ENCODE results near the gene DAG1. TPM values are rescaled to one million over a fixed set of nuclear protein-coding genes. Genes with fewer than 3 reads are reported as not detected.

The DAG1 gene
- total RNA-seq, 2 experiments from 2014 or later = 10.9 to 14.9 TPM

DNA sequence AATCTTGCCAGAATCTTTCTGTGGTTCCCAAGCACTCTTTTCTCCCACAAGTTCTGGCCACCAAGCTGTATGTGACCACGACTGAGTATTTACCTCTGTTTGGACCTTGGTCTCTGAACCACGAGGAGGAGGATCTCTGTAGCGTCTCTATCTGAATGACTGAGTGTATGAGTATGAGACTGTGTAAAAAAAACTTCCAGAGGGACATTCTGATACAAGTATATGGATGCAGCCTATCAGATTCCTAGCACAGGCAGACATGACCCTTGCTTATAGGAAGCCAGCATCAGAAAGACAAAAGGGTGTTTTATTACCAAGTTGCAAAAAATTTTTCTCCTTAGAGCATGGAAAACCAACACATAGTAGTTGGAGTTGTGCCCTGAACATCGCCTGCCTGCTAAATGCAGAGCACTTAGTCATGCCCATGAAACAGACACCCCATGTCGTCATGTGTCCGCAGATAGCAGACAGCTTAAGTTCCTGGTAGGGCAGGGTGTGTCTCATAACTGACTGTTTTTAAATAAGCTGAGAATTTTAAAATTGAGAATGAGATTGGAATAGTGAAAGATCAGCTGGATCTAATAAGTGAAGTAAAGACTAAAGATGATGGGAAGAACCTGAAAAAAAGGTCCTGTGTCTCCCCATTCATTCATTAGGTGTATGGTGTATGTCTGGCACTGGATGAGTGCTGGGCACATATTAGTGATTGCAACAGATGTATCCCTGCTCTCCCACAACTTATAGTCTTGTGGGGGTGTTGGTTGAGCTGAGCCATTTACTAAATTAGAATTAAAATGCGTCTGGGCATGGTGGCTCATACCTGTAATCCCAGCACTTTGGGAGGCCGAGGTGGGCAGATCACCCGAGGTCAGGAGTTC is 30.9 kb downstream of the DAG1 start:
- no TSS peak for BruUV-seq (replicated peaks)
- no peak overlapping the region for H3K4me3 ChIP-seq (ENCODE audit: low read depth, low read length, poor library complexity, severe bottlenecking)
- no peak overlapping the region for H3K27ac ChIP-seq (ENCODE audit: low read depth, low read length, poor library complexity, severe bottlenecking)
- ChIA-PET CTCF (ENCODE audit: unreplicated experiment) (no interaction called here), POLR2A (interaction anchor here (0.6 kb wide), 1 partner anchor 11 kb away, joined by 3 read pairs; no protein-coding TSS in a partner anchor)
- no peak overlapping the region for H3K4me2 ChIP-seq (ENCODE audit: low read length)
- TF ChIP-seq, protein P1, sequence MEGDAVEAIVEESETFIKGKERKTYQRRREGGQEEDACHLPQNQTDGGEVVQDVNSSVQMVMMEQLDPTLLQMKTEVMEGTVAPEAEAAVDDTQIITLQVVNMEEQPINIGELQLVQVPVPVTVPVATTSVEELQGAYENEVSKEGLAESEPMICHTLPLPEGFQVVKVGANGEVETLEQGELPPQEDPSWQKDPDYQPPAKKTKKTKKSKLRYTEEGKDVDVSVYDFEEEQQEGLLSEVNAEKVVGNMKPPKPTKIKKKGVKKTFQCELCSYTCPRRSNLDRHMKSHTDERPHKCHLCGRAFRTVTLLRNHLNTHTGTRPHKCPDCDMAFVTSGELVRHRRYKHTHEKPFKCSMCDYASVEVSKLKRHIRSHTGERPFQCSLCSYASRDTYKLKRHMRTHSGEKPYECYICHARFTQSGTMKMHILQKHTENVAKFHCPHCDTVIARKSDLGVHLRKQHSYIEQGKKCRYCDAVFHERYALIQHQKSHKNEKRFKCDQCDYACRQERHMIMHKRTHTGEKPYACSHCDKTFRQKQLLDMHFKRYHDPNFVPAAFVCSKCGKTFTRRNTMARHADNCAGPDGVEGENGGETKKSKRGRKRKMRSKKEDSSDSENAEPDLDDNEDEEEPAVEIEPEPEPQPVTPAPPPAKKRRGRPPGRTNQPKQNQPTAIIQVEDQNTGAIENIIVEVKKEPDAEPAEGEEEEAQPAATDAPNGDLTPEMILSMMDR (conservative IDR thresholded peaks at IDR 0.05; ENCODE audit: low read length) = no peak
- no peak for TF ChIP-seq EZH2phosphoT487 (IDR thresholded peaks at IDR 0.05; ENCODE audit: borderline replicate concordance, low read depth, low read length)
- H3K36me3 ChIP-seq (ENCODE audit: insufficient read depth, low read length) = peaks cover 6% of the 10 kb centered on the region; the same call in 1 of the 2 replicates
- no peaks in the 10 kb centered on the region for H3K79me2 ChIP-seq (ENCODE audit: insufficient read depth, low read depth, low read length)
- no peaks in the 10 kb centered on the region for H3K4me1 ChIP-seq (ENCODE audit: insufficient read depth, low read length, poor library complexity, severe bottlenecking)
- intact Hi-C loops (cut with micrococcal nuclease; ENCODE audit: unreplicated experiment) = no loop called here
- no peaks in the 10 kb centered on the region for H3K9me2 ChIP-seq (ENCODE audit: insufficient read depth, low read length)
- H2AFZ ChIP-seq (ENCODE audit: low read length) = no peak overlapping the region
- H4K20me1 ChIP-seq (ENCODE audit: insufficient read depth, low read length) = no peaks in the 10 kb centered on the region
- no peaks in the 10 kb centered on the region for H3K9me3 ChIP-seq (ENCODE audit: low read length)
- DNase-seq (ENCODE audit: low spot score) = no peak

DNA sequence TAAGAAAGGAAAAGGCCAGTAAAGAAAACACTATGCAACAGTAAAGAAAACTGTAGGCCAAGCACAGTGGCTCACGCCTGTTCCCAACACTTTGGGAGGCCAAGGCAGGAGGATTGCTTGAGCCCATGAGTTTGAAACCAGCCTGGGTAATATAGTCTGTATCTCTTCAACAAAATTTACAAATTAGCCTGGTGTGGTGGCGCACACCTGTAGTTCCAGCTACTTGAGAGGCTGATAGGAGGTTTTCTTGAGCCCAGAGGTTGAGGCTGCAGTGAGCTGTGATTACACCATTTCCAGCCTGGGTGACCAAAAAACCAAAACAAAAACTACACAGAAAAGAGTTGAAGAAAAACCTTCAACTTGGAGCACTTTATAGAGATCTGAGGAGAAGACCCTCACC is 31.8 kb downstream of the DAG1 start:
- no peaks in the 10 kb centered on the region for H3K9me2 ChIP-seq (ENCODE audit: insufficient read depth, low read length)
- no peak overlapping the region for H3K4me2 ChIP-seq (ENCODE audit: low read length)
- H3K4me3 ChIP-seq (ENCODE audit: low read depth, low read length, poor library complexity, severe bottlenecking) = no peak overlapping the region
- H3K36me3 ChIP-seq (ENCODE audit: insufficient read depth, low read length) = peaks cover 6% of the 10 kb centered on the region; the same call in 1 of the 2 replicates
- BruUV-seq (replicated peaks) = no TSS peak
- H3K27ac ChIP-seq (ENCODE audit: low read depth, low read length, poor library complexity, severe bottlenecking) = no peak overlapping the region
- DNase-seq (ENCODE audit: low spot score) = no peak
- no peaks in the 10 kb centered on the region for H3K9me3 ChIP-seq (ENCODE audit: low read length)
- ChIA-PET CTCF (ENCODE audit: unreplicated experiment) (no interaction called here), POLR2A (no interaction called here)
- H3K4me1 ChIP-seq (ENCODE audit: insufficient read depth, low read length, poor library complexity, severe bottlenecking) = no peaks in the 10 kb centered on the region
- H2AFZ ChIP-seq (ENCODE audit: low read length) = no peak overlapping the region
- intact Hi-C loops (cut with micrococcal nuclease; ENCODE audit: unreplicated experiment) = no loop called here
- H4K20me1 ChIP-seq (ENCODE audit: insufficient read depth, low read length) = no peaks in the 10 kb centered on the region
- no peaks in the 10 kb centered on the region for H3K79me2 ChIP-seq (ENCODE audit: insufficient read depth, low read depth, low read length)
- no peak for TF ChIP-seq EZH2phosphoT487 (IDR thresholded peaks at IDR 0.05; ENCODE audit: borderline replicate concordance, low read depth, low read length)
- TF ChIP-seq, protein P1 (conservative IDR thresholded peaks at IDR 0.05; ENCODE audit: low read length) = no peak

DNA sequence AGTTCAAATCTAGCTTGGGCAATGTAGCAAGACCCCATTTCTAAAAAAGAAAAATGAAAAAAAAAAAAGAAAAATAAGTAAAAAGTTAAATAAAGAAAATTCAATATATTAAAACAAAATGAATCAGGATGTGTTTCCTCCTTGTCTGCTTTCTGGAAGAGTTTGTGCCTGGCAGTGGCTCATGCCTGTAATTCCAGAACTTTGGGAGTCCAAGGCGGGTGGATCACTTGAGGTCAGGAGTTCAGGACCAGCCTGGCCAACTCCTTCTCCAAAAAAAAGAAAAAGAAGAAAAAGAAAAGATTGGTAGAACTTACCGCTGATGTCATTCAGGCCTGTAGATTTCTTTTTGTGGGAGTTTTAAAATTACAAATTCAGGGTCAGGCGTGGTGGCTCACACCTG is 36.8 kb downstream of the DAG1 start:
- Histone ChIP-seq H3K9me2 (ENCODE audit: insufficient read depth, low read length) (no peaks in the 10 kb centered on the region), H4K20me1 (ENCODE audit: insufficient read depth, low read length) (no peaks in the 10 kb centered on the region), H3K4me2 (ENCODE audit: low read length) (no peak overlapping the region), H3K79me2 (ENCODE audit: insufficient read depth, low read depth, low read length) (no peaks in the 10 kb centered on the region), H3K4me3 (ENCODE audit: low read depth, low read length, poor library complexity, severe bottlenecking) (no peak overlapping the region), H2AFZ (ENCODE audit: low read length) (no peak overlapping the region), H3K27ac (ENCODE audit: low read depth, low read length, poor library complexity, severe bottlenecking) (no peak overlapping the region), H3K9me3 (ENCODE audit: low read length) (no peaks in the 10 kb centered on the region), H3K4me1 (ENCODE audit: insufficient read depth, low read length, poor library complexity, severe bottlenecking) (no peaks in the 10 kb centered on the region), H3K36me3 (ENCODE audit: insufficient read depth, low read length) (peaks cover 22% of the 10 kb centered on the region)
- no peak for DNase-seq (ENCODE audit: low spot score)
- CTCF ChIA-PET (ENCODE audit: unreplicated experiment) = no interaction called here
- POLR2A ChIA-PET = interaction anchor here (0.6 to 0.7 kb wide), 2 partner anchors 93 to 1150 kb away, joined by 3 read pairs; no protein-coding TSS in a partner anchor
- BruUV-seq (replicated peaks) = no TSS peak
- TF ChIP-seq, protein P1 (conservative IDR thresholded peaks at IDR 0.05; ENCODE audit: low read length) = no peak
- no peak for TF ChIP-seq EZH2phosphoT487 (IDR thresholded peaks at IDR 0.05; ENCODE audit: borderline replicate concordance, low read depth, low read length)
- intact Hi-C loops (cut with micrococcal nuclease; ENCODE audit: unreplicated experiment) = no loop called here

Data from OCI-LY7 (cell line).